H9 (cell line): ENCODE results near the gene GPR160. TPM values are rescaled to one million over a fixed set of nuclear protein-coding genes. Genes with fewer than 3 reads are reported as not detected.

ENCODE experiments used
- DNase-seq: peaks from one replicate; pipeline ENCODE4 v3.0.0-alpha.2; 2017
- H2AFZ ChIP-seq: one replicate; pipeline ENCODE4 v1.6.1; 2013; ENCODE audit warnings: mild to moderate bottlenecking, low read length, control low read depth, moderate library complexity
- H2AK5ac ChIP-seq: 2 replicates; pipeline ENCODE4 v1.6.1; 2013; ENCODE audit warnings: low read length, control low read depth, mixed read lengths; ENCODE audit not compliant: insufficient read length
- H2BK120ac ChIP-seq: one replicate; pipeline ENCODE4 v1.6.1; 2013; ENCODE audit warnings: low read depth, mild to moderate bottlenecking, low read length, control low read depth, inconsistent platforms; ENCODE audit not compliant: poor library complexity, severe bottlenecking
- H2BK12ac ChIP-seq: 2 replicates; pipeline ENCODE4 v1.6.1; 2013; ENCODE audit warnings: low read length, control low read depth, mixed read lengths, low read depth; ENCODE audit not compliant: insufficient read length
- H2BK15ac ChIP-seq: 2 replicates; pipeline ENCODE4 v1.6.1; 2013; ENCODE audit warnings: low read depth, low read length, control low read depth
- H2BK20ac ChIP-seq: one replicate; pipeline ENCODE4 v1.6.1; 2013; ENCODE audit warnings: low read depth, mild to moderate bottlenecking, low read length, control low read depth, inconsistent platforms; ENCODE audit not compliant: poor library complexity, severe bottlenecking
- H2BK5ac ChIP-seq: 2 replicates; pipeline ENCODE4 v1.6.1; 2013; ENCODE audit warnings: low read length, control low read depth, mixed read lengths; ENCODE audit not compliant: insufficient read length
- H3K14ac ChIP-seq: 2 replicates; pipeline ENCODE4 v1.6.1; 2013; ENCODE audit warnings: low read length, control low read depth; ENCODE audit not compliant: insufficient read depth
- H3K18ac ChIP-seq: 2 replicates; pipeline ENCODE4 v1.6.1; 2013; ENCODE audit warnings: low read depth, mild to moderate bottlenecking, mixed read lengths, low read length, control low read depth; ENCODE audit not compliant: insufficient read length
- H3K23ac ChIP-seq: 2 replicates; pipeline ENCODE4 v1.6.1; 2013; ENCODE audit warnings: low read length, control low read depth, mixed read lengths, low read depth; ENCODE audit not compliant: insufficient read length
- H3K23me2 ChIP-seq: 2 replicates; pipeline ENCODE4 v1.6.1; 2013; ENCODE audit warnings: low read depth, mild to moderate bottlenecking, mixed read lengths, low read length, control low read depth; ENCODE audit not compliant: insufficient read length, poor library complexity, severe bottlenecking
- H3K27ac ChIP-seq: 2 replicates; pipeline ENCODE4 v1.5.1; 2013; ENCODE audit warnings: low read length, control low read depth, mixed read lengths, low read depth; ENCODE audit not compliant: insufficient read length
- H3K27me3 ChIP-seq: 2 replicates; pipeline ENCODE4 v1.6.1; 2013; ENCODE audit warnings: low read length, control low read depth, inconsistent platforms; ENCODE audit not compliant: insufficient read depth
- H3K4ac ChIP-seq: 2 replicates; pipeline ENCODE4 v1.6.1; 2013; ENCODE audit warnings: low read depth, mild to moderate bottlenecking, control low read depth, inconsistent platforms, low read length, moderate library complexity
- H3K4me1 ChIP-seq: 2 replicates; pipeline ENCODE4 v1.6.1; 2013; ENCODE audit warnings: low read length, control low read depth, inconsistent platforms; ENCODE audit not compliant: insufficient read depth
- H3K4me2 ChIP-seq: 2 replicates; pipeline ENCODE4 v1.6.1; 2013; ENCODE audit warnings: low read length, control low read depth, mixed read lengths; ENCODE audit not compliant: insufficient read length, insufficient read depth
- H3K56ac ChIP-seq: 2 replicates; pipeline ENCODE4 v1.6.1; 2013; ENCODE audit warnings: low read depth, mild to moderate bottlenecking, mixed read lengths, low read length, control low read depth; ENCODE audit not compliant: insufficient read length
- H3K79me1 ChIP-seq: 2 replicates; pipeline ENCODE4 v1.6.1; 2013; ENCODE audit warnings: low read depth, mild to moderate bottlenecking, moderate library complexity, low read length, control low read depth, inconsistent platforms; ENCODE audit not compliant: insufficient read depth, poor library complexity, severe bottlenecking
- H3K79me2 ChIP-seq: 2 replicates; pipeline ENCODE4 v1.6.1; 2013; ENCODE audit warnings: low read length, control low read depth, inconsistent platforms; ENCODE audit not compliant: insufficient read depth
- H3K9ac ChIP-seq: 2 replicates; pipeline ENCODE4 v1.6.1; 2013; ENCODE audit warnings: low read length, control low read depth, mixed read lengths; ENCODE audit not compliant: insufficient read length; ENCODE audit errors: extremely low read depth
- H3K9me3 ChIP-seq: one replicate; pipeline ENCODE4 v1.6.1; 2013; ENCODE audit warnings: low read depth, low read length, inconsistent platforms; ENCODE audit not compliant: control insufficient read depth
- H3T11ph ChIP-seq: one replicate; pipeline ENCODE4 v1.6.1; 2013; ENCODE audit warnings: mild to moderate bottlenecking, low read length, control low read depth, inconsistent platforms
- H4K20me1 ChIP-seq: one replicate; pipeline ENCODE4 v1.6.1; 2013; ENCODE audit not compliant: control insufficient read depth, insufficient read length, insufficient read depth
- H4K5ac ChIP-seq: 2 replicates; pipeline ENCODE4 v1.6.1; 2013; ENCODE audit warnings: low read depth, mild to moderate bottlenecking, mixed read lengths, low read length, control low read depth; ENCODE audit not compliant: insufficient read length
- H4K8ac ChIP-seq: replicated peaks from 2 replicates; pipeline ENCODE4 v1.6.1; 2013; ENCODE audit warnings: low read length, control low read depth, mixed read lengths, low read depth; ENCODE audit not compliant: insufficient read length
- H4K91ac ChIP-seq: 2 replicates; pipeline ENCODE4 v1.6.1; 2013; ENCODE audit warnings: low read depth, mild to moderate bottlenecking, moderate library complexity, mixed read lengths, low read length, control low read depth; ENCODE audit not compliant: insufficient read length
- H3K27ac Mint-ChIP-seq, 3 experiments: 2 replicates in 2 of 3; 3 replicates in 1 of 3; pipeline ENCODE4 v1.8.0; 2020 to 2021; ENCODE audit warnings: mixed read lengths in 3 of 3, mild to moderate bottlenecking in 1 of 3, moderate library complexity in 1 of 3
- H3K27me3 Mint-ChIP-seq: 2 replicates; pipeline ENCODE4 v1.8.0; 2021; ENCODE audit warnings: low read depth, mild to moderate bottlenecking, moderate library complexity, mixed read lengths
- H3K36me3 Mint-ChIP-seq, 3 experiments: 2 replicates in 2 of 3; 3 replicates in 1 of 3; pipeline ENCODE4 v1.8.0; 2020 to 2021; ENCODE audit warnings: low read depth in 3 of 3, mixed read lengths in 3 of 3; ENCODE audit not compliant: insufficient read depth in 1 of 3
- H3K4me1 Mint-ChIP-seq, 2 experiments: 2 replicates each; pipeline ENCODE4 v1.8.0; 2020; ENCODE audit warnings: mixed read lengths in 2 of 2
- H3K4me3 Mint-ChIP-seq, 2 experiments: 2 replicates in 1 of 2; 3 replicates in 1 of 2; pipeline ENCODE4 v1.8.0; 2020 to 2021; ENCODE audit warnings: mild to moderate bottlenecking in 2 of 2, mixed read lengths in 2 of 2, moderate library complexity in 1 of 2
- H3K9me3 Mint-ChIP-seq, 2 experiments: 2 replicates in 1 of 2; 3 replicates in 1 of 2; pipeline ENCODE4 v1.8.0; 2020; ENCODE audit warnings: mild to moderate bottlenecking in 2 of 2, mixed read lengths in 2 of 2, moderate library complexity in 1 of 2
- CTCF ChIP-seq: fragments of 200-600 bp; sonication (generic); conservative IDR thresholded peaks from 3 replicates; pipeline ENCODE4 v1.8.0; 2021; ENCODE audit warnings: antibody characterized with exemption, mild to moderate bottlenecking
- WGBS: extraction: QIAGEN DNeasy Blood & Tissue Kit; methylation state at CpG from one replicate; pipeline ENCODE4 v1.1.7; 2013; ENCODE audit warnings: missing lambda C conversion rate, low lambda C conversion rate, mixed read lengths; ENCODE audit not compliant: insufficient read length; ENCODE audit errors: extremely low coverage; 5-methylcytosine and 5-hydroxymethylcytosine counted together
- total RNA-seq: library from RNA; stranded (reverse); gene quantifications from 2 replicates; pipeline ENCODE4 v1.2.1, GENCODE V29; 2021

Gene GPR160
- total RNA-seq, 1 experiment from 2014 or later: 14.1 TPM

GRCh38 chr3:170075441-170076091 lies 37.8 kb downstream of the GPR160 start:
- Mint-ChIP-seq H3K36me3 (peaks cover 10 to 21% (median 13%) of the 10 kb centered on the region in 3 experiments), H3K9me3 (peaks cover 11 to 15% of the 10 kb centered on the region in 2 experiments), H3K27me3 (no peaks in the 10 kb centered on the region), H3K4me1 (peaks cover under 1 to 4% of the 10 kb centered on the region in 2 experiments), H3K4me3 (no peak overlapping the region), H3K27ac (no peak overlapping the region)
- no peak overlapping the region for H3K27ac ChIP-seq
- no peak overlapping the region for H3K56ac ChIP-seq
- H3K4me1 ChIP-seq: no peaks in the 10 kb centered on the region; the same call in 1 of the 2 replicates
- no peak overlapping the region for H2BK5ac ChIP-seq
- H3K9ac ChIP-seq: no peak overlapping the region
- no peak overlapping the region for H2BK15ac ChIP-seq
- H4K5ac ChIP-seq: no peak overlapping the region
- H3K18ac ChIP-seq: no peak overlapping the region
- no peak overlapping the region for H4K8ac ChIP-seq
- no peak overlapping the region for H3K14ac ChIP-seq
- H3K27me3 ChIP-seq: no peaks in the 10 kb centered on the region
- no peak overlapping the region for H3T11ph ChIP-seq
- no peaks in the 10 kb centered on the region for H3K79me1 ChIP-seq
- H2AFZ ChIP-seq: no peak overlapping the region
- no CpG with 5 or more reads among the region's 4 CpGs for WGBS
- H2AK5ac ChIP-seq: no peak overlapping the region
- H2BK120ac ChIP-seq: no peak overlapping the region
- no peaks in the 10 kb centered on the region for H3K23me2 ChIP-seq
- no peak overlapping the region for H3K4ac ChIP-seq
- DNase-seq: no peak
- no peak overlapping the region for H2BK20ac ChIP-seq
- no peak overlapping the region for H3K23ac ChIP-seq
- no peaks in the 10 kb centered on the region for H3K9me3 ChIP-seq
- H4K20me1 ChIP-seq: no peaks in the 10 kb centered on the region
- TF ChIP-seq CTCF: no peak
- no peak overlapping the region for H2BK12ac ChIP-seq
- H3K79me2 ChIP-seq: no peaks in the 10 kb centered on the region
- H4K91ac ChIP-seq: no peak overlapping the region
- H3K4me2 ChIP-seq: no peak overlapping the region
